Astrocyte (in vitro differentiated cells and primary cell): ENCODE data around the gene LAMA4. TPM values are rescaled to one million over a fixed set of nuclear protein-coding genes. Genes with fewer than 3 reads are reported as not detected.

Source experiments
- DNase-seq: peaks from one replicate; pipeline ENCODE4 v3.0.0-alpha.2; 2010; ENCODE audit warnings: low read depth
- FAIRE-seq: peaks from 2 replicates; lab custom pipeline; 2011; peaks lifted over from hg19 to GRCh38; lab: Jason Lieb, UNC
- H2AFZ ChIP-seq: 2 replicates; pipeline ENCODE4 v1.6.0; 2012; ENCODE audit warnings: low read depth, low read length, inconsistent platforms
- H3K27ac ChIP-seq: 2 replicates; pipeline ENCODE4 v1.5.1; 2011; ENCODE audit warnings: low read depth, low read length, inconsistent platforms
- H3K27me3 ChIP-seq: 2 replicates; pipeline ENCODE4 v1.6.0; 2011; ENCODE audit warnings: low read length, inconsistent platforms; ENCODE audit not compliant: insufficient read depth
- H3K36me3 ChIP-seq: 2 replicates; pipeline ENCODE4 v1.5.1; 2011; ENCODE audit warnings: low read length, inconsistent platforms; ENCODE audit not compliant: insufficient read depth
- H3K4me1 ChIP-seq: 2 replicates; pipeline ENCODE4 v1.5.1; 2011; ENCODE audit warnings: low read length, inconsistent platforms; ENCODE audit not compliant: insufficient read depth
- H3K4me2 ChIP-seq: 2 replicates; pipeline ENCODE4 v1.6.0; 2012; ENCODE audit warnings: low read length, inconsistent platforms
- H3K4me3 ChIP-seq: 2 replicates; pipeline ENCODE4 v1.5.1; 2011; ENCODE audit warnings: low read depth, mild to moderate bottlenecking, low read length, inconsistent platforms; ENCODE audit not compliant: insufficient read depth
- H3K79me2 ChIP-seq: 2 replicates; pipeline ENCODE4 v1.6.0; 2012; ENCODE audit warnings: mild to moderate bottlenecking, low read length, inconsistent platforms; ENCODE audit not compliant: insufficient read depth
- H3K9ac ChIP-seq: 2 replicates; pipeline ENCODE4 v1.6.0; 2012; ENCODE audit warnings: mild to moderate bottlenecking, low read length, inconsistent platforms
- H3K9me3 ChIP-seq: 2 replicates; pipeline ENCODE4 v1.5.1; 2012; ENCODE audit warnings: low read depth, mild to moderate bottlenecking, low read length, inconsistent platforms; ENCODE audit not compliant: insufficient read depth
- H4K20me1 ChIP-seq: 2 replicates; pipeline ENCODE4 v1.6.0; 2012; ENCODE audit warnings: low read length, inconsistent platforms; ENCODE audit not compliant: insufficient read depth
- H3K27ac Mint-ChIP-seq: one replicate; pipeline ENCODE4 v1.8.0; 2021; ENCODE audit warnings: mild to moderate bottlenecking, mixed read lengths; ENCODE audit not compliant: unreplicated experiment
- H3K27me3 Mint-ChIP-seq: one replicate; pipeline ENCODE4 v1.8.0; 2021; ENCODE audit warnings: low read depth, mixed read lengths; ENCODE audit not compliant: unreplicated experiment
- H3K36me3 Mint-ChIP-seq: one replicate; pipeline ENCODE4 v1.8.0; 2021; ENCODE audit warnings: low read depth, mixed read lengths; ENCODE audit not compliant: unreplicated experiment
- H3K4me1 Mint-ChIP-seq: one replicate; pipeline ENCODE4 v1.8.0; 2021; ENCODE audit warnings: low read depth, mixed read lengths; ENCODE audit not compliant: unreplicated experiment
- H3K4me3 Mint-ChIP-seq: one replicate; pipeline ENCODE4 v1.8.0; 2021; ENCODE audit warnings: mild to moderate bottlenecking, moderate library complexity, mixed read lengths; ENCODE audit not compliant: unreplicated experiment
- H3K9me3 Mint-ChIP-seq: one replicate; pipeline ENCODE4 v1.8.0; 2021; ENCODE audit warnings: mild to moderate bottlenecking, mixed read lengths; ENCODE audit not compliant: unreplicated experiment
- CTCF ChIP-seq: IDR thresholded peaks from 2 replicates; pipeline ENCODE4 v1.5.1; 2011; ENCODE audit warnings: low read depth, mild to moderate bottlenecking, inconsistent platforms, low read length, moderate library complexity; ENCODE audit not compliant: insufficient read depth
- EZH2 ChIP-seq: IDR thresholded peaks from 2 replicates; pipeline ENCODE4 v1.6.1; 2012; ENCODE audit warnings: mild to moderate bottlenecking, low read length, inconsistent platforms; ENCODE audit not compliant: insufficient read depth
- total RNA-seq: library from RNA; stranded (reverse); gene quantifications from 2 replicates; pipeline ENCODE4 v1.2.1, GENCODE V29; 2021

LAMA4 gene
- total RNA-seq, 1 donor from 2014 or later = 2.0 TPM

GRCh38 chr6:112118034-112118433 lies 136.3 kb downstream of the LAMA4 start:
- no peak for FAIRE-seq
- TF ChIP-seq CTCF (no peak), EZH2 (no peak)
- Mint-ChIP-seq H3K4me3 (no peak overlapping the region), H3K27ac (peak overlapping the region; percentile 91), H3K4me1 (peaks cover 17% of the 10 kb centered on the region), H3K9me3 (no peaks in the 10 kb centered on the region), H3K27me3 (no peaks in the 10 kb centered on the region), H3K36me3 (no peaks in the 10 kb centered on the region)
- Histone ChIP-seq H3K4me2 (peak overlapping the region; percentile 6), H3K27me3 (no peaks in the 10 kb centered on the region), H3K27ac (peak overlapping the region; percentile 3), H2AFZ (no peak overlapping the region), H3K79me2 (no peaks in the 10 kb centered on the region), H3K4me1 (peaks cover 8% of the 10 kb centered on the region), H3K9ac (no peak overlapping the region), H4K20me1 (no peaks in the 10 kb centered on the region), H3K4me3 (no peak overlapping the region), H3K9me3 (no peaks in the 10 kb centered on the region), H3K36me3 (peaks cover 27% of the 10 kb centered on the region)
- DNase-seq = peak; percentile 3

- no peak overlapping the region for H3K4me3 Mint-ChIP-seq
- Histone ChIP-seq H2AFZ (no peak overlapping the region), H3K4me3 (no peak overlapping the region), H3K9me3 (no peaks in the 10 kb centered on the region), H3K4me1 (peaks cover 8% of the 10 kb centered on the region), H3K27me3 (no peaks in the 10 kb centered on the region), H3K36me3 (peaks cover 27% of the 10 kb centered on the region), H3K79me2 (no peaks in the 10 kb centered on the region), H3K9ac (no peak overlapping the region), H4K20me1 (no peaks in the 10 kb centered on the region), H3K27ac (peak overlapping the region; percentile 3), H3K4me2 (peak overlapping the region; percentile 6)
- peak overlapping the region; percentile 91 for H3K27ac Mint-ChIP-seq
- FAIRE-seq (no peak), DNase-seq (peak; percentile 69)
- H3K9me3 Mint-ChIP-seq = no peaks in the 10 kb centered on the region
- peaks cover 17% of the 10 kb centered on the region for H3K4me1 Mint-ChIP-seq
- TF ChIP-seq CTCF = no peak
- TF ChIP-seq EZH2 = no peak
- no peaks in the 10 kb centered on the region for H3K27me3 Mint-ChIP-seq
- no peaks in the 10 kb centered on the region for H3K36me3 Mint-ChIP-seq
Observed at GRCh38 chr6:112117554-112117953, 136.8 kb downstream of the LAMA4 start.

GRCh38 chr6:112116221-112116620 lies 138.1 kb downstream of the LAMA4 start:
- Mint-ChIP-seq H3K27ac (no peak overlapping the region), H3K36me3 (no peaks in the 10 kb centered on the region), H3K9me3 (no peaks in the 10 kb centered on the region), H3K27me3 (no peaks in the 10 kb centered on the region), H3K4me3 (no peak overlapping the region), H3K4me1 (peaks cover 17% of the 10 kb centered on the region)
- H3K4me2 ChIP-seq = no peak overlapping the region
- H3K27ac ChIP-seq = no peak overlapping the region
- H3K36me3 ChIP-seq = peaks cover 20% of the 10 kb centered on the region
- TF ChIP-seq CTCF = no peak
- H3K9me3 ChIP-seq = no peaks in the 10 kb centered on the region
- H3K4me3 ChIP-seq = no peak overlapping the region
- H3K9ac ChIP-seq = no peak overlapping the region
- no peaks in the 10 kb centered on the region for H4K20me1 ChIP-seq
- no peak for FAIRE-seq
- H3K4me1 ChIP-seq = peaks cover 8% of the 10 kb centered on the region
- H3K27me3 ChIP-seq = no peaks in the 10 kb centered on the region
- no peak overlapping the region for H2AFZ ChIP-seq
- no peaks in the 10 kb centered on the region for H3K79me2 ChIP-seq
- no peak for DNase-seq
